ENCODE measurements around the gene BPIFA3.

BPIFA3 gene

DNA sequence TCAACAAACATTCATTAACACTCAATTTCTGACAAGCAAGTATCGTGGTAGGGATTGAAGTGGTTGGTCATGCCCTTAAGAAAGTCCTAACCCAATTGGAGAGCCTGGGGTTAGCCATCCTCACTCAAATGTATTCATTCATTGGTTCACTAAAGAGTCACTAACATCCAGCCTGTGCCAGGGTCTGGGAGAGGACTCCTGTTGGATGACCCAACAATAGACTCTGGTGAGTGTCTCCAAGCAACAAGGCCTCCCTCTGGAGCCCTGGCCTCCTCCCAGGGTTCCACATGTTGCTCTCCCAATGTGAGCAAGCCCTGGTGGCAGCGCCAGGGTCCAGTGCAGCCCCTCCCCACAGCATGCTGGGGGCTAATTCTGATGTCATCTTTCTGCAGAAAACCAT is at the start of gene BPIFA3:
Gene BPIFA3 (plus strand): TSS at position 301 of the 400 bp plus-strand sequence. CDS start 185 bp downstream, outside the sequence.
- no peak for DNase-seq (ENCODE audit: low read depth)
- H3K4me3 ChIP-seq (ENCODE audit: low read depth, low read length): no peak within 1 kb of the TSS
- no peak for TF ChIP-seq CTCF (IDR thresholded peaks at IDR 0.05; ENCODE audit: low read depth, low read length, missing control alignments)
- in situ Hi-C loops (cut with HindIII; ENCODE audit: low sequenced_read_pairs): no loop called here

- in situ Hi-C loops (cut with HindIII; ENCODE audit: low sequenced_read_pairs): no loop called here
- no peak for TF ChIP-seq CTCF (IDR thresholded peaks at IDR 0.05; ENCODE audit: low read depth, low read length, missing control alignments)
- no peak within 1 kb of the TSS for H3K4me3 ChIP-seq (ENCODE audit: low read depth, low read length)
- DNase-seq (ENCODE audit: low read depth): no peak
These were observed 49.3 kb upstream of the BPIFA3 start, which contains the start of gene BPIFA2 for GRCh38 chr20:33167859-33168258. Gene BPIFA2, plus strand, starts transcription at chr20:33168159. Its CDS starts 987 bp downstream, at chr20:33169146.

DNA sequence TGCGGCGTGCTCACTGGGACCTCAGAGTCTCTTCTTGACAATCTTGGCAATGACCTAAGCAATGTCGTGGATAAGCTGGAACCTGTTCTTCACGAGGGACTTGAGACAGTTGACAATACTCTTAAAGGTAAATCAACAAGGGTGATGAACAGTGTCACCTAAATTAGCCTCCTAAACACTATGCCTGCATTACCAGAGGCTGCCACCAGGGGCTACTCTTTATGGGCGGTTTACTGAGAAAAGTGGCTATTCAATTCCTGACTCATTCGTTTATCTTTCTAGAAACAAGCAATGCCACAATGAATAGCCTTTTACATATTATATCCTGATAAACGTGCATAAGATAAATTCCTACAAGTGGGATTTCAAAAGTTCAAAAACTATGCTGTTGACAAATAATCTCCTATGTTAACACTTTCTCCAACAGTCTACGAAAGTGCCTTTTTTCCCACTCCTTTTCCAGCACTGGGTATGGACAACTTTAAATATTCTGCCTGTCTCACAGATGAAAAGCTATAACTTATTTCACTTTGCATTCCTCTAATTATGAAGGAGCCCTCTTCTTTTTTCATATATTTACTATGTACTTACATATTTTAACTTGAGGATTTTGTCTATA is 47.9 kb upstream of the BPIFA3 start:
- DNase-seq (ENCODE audit: low read depth): no peak
- peak; percentile 30 for TF ChIP-seq CTCF (IDR thresholded peaks at IDR 0.05; ENCODE audit: low read depth, low read length, missing control alignments)
- H3K4me3 ChIP-seq (ENCODE audit: low read depth, low read length): no peak overlapping the region
- in situ Hi-C loops (cut with HindIII; ENCODE audit: low sequenced_read_pairs): no loop called here

GRCh38 chr20:33172781-33173180 is 44.4 kb upstream of the BPIFA3 start:
- no peak for DNase-seq (ENCODE audit: low read depth)
- no peak for TF ChIP-seq CTCF (IDR thresholded peaks at IDR 0.05; ENCODE audit: low read depth, low read length, missing control alignments)
- in situ Hi-C loops (cut with HindIII; ENCODE audit: low sequenced_read_pairs): no loop called here
- no peak overlapping the region for H3K4me3 ChIP-seq (ENCODE audit: low read depth, low read length)

DNA sequence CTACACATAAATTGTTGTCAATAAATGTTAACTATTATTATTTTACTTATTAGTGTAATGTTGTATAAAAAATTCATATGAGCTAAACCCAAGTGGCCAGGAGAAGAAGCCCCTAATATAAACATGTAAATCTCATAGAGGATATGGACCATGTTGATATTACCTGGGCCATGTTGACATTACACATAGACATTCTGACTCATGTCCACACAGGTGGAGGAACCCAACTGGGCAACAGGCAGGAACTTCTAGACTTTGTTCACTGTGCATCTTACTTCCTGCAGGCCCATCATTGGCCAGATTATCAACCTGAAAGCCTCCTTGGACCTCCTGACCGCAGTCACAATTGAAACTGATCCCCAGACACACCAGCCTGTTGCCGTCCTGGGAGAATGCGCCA is 42.0 kb upstream of the BPIFA3 start:
- H3K4me3 ChIP-seq (ENCODE audit: low read depth, low read length): no peak overlapping the region
- no peak for TF ChIP-seq CTCF (IDR thresholded peaks at IDR 0.05; ENCODE audit: low read depth, low read length, missing control alignments)
- no peak for DNase-seq (ENCODE audit: low read depth)
- in situ Hi-C loops (cut with HindIII; ENCODE audit: low sequenced_read_pairs): no loop called here

- H3K4me3 ChIP-seq (ENCODE audit: low read depth, low read length): no peak overlapping the region
- no peak for DNase-seq (ENCODE audit: low read depth)
- in situ Hi-C loops (cut with HindIII; ENCODE audit: low sequenced_read_pairs): no loop called here
- TF ChIP-seq CTCF (IDR thresholded peaks at IDR 0.05; ENCODE audit: low read depth, low read length, missing control alignments): no peak
These were observed 41.1 kb upstream of the BPIFA3 start for GRCh38 chr20:33176101-33176500.
